HG03066 (cell line): ENCODE measurements around the gene SSTR3.

Experiments used
- ATAC-seq: cut with Tn5 transposase; IDR thresholded peaks from one replicate; pipeline ENCODE4 v1.9.1; 2021; ENCODE audit warnings: low read depth; ENCODE audit not compliant: unreplicated experiment

The SSTR3 gene

GRCh38 chr22:37183432-37184379 is 28.6 kb downstream of the SSTR3 start:
- ATAC-seq: no peak

DNA sequence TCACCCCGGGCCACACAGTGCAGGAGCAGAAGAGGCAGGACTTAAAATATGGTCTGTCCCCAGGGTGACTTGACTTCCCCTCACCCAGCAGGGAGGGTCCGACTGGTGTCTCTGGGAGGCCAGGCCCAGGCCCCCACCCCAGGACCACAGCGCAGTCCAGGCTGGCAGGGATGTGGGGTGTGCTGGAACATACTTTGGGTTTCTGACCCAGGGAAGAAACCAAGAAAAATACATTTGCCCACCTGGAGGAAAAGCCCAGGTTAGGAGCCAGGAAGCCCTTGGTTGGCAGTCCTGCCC is 29.4 kb downstream of the SSTR3 start:
- no peak for ATAC-seq

- ATAC-seq: no peak
Observed at GRCh38 chr22:37182101-37182948, 30.0 kb downstream of the SSTR3 start.

GRCh38 chr22:37181681-37182080 is 30.6 kb downstream of the SSTR3 start:
- no peak for ATAC-seq

GRCh38 chr22:37180531-37181231 is 31.6 kb downstream of the SSTR3 start:
- ATAC-seq: no peak

GRCh38 chr22:37179622-37180420 is 32.5 kb downstream of the SSTR3 start:
- ATAC-seq: no peak

DNA sequence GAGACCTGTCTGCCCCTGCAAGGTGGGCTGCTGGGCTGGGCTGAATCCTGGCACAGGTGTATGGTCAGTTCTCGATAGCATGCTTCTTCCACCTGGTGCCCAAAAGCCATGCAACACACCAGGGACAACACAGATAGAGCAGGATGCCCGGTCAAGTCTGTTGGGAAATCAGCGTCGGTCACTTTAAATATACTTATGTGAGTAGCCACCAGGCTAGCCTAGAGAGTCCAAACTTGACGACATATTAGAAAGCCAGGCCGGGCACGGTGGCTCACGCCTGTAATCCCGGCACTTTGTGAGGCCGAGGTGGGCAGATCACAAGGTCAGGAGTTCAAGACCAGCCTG is 33.2 kb downstream of the SSTR3 start:
- ATAC-seq: no peak

GRCh38 chr22:37178350-37179125 is 33.7 kb downstream of the SSTR3 start:
- ATAC-seq: no peak

DNA sequence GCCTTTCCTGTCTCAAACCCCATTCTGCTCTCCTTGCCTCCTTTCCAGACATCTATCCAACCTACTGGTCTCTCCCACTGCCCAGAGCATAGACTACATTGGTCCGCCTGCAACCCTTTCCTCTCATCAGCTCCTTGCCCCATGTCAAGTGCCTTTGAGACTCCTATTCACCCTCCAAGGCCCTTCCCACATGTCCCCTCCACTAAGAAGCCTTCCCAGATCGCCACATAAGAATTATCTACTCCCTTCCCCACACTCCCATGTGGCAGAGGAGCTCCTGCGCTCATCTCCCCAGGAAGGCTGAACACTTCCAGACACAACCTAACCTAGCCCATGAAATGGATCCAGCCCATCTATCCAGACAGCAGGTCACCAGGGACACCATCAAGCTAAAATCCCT is 34.5 kb downstream of the SSTR3 start:
- ATAC-seq: no peak

- no peak for ATAC-seq
Observed at GRCh38 chr22:37177221-37177620, 35.1 kb downstream of the SSTR3 start.

DNA sequence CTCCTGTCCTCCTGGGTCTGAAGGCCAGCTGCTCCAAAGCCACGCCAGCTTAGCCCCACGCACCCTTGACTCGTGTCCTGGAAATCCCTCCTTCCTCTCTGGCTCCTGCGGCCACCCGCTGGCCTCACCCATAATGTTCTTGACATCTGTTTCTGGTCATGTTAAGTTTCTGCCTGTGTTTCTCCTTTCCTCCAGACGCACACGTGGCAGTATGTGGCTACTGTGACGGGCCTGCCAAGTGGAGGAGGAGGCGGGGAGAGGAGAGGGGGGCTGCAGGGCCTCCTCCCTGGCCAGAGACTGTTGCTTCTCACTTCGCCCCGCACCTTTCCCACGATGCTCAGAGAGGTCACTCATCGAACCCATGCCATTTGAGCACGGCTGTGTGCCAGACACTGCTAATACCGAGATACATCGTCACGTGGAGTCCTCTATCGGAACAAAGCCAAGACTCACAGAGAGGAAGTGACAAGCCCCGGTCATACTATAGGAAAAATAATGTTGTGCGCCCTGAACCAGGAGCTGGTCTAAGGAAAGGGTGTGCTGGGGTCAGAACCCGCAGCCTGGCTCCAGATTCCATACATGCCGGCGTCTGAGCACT is 35.7 kb downstream of the SSTR3 start:
- no peak for ATAC-seq

DNA sequence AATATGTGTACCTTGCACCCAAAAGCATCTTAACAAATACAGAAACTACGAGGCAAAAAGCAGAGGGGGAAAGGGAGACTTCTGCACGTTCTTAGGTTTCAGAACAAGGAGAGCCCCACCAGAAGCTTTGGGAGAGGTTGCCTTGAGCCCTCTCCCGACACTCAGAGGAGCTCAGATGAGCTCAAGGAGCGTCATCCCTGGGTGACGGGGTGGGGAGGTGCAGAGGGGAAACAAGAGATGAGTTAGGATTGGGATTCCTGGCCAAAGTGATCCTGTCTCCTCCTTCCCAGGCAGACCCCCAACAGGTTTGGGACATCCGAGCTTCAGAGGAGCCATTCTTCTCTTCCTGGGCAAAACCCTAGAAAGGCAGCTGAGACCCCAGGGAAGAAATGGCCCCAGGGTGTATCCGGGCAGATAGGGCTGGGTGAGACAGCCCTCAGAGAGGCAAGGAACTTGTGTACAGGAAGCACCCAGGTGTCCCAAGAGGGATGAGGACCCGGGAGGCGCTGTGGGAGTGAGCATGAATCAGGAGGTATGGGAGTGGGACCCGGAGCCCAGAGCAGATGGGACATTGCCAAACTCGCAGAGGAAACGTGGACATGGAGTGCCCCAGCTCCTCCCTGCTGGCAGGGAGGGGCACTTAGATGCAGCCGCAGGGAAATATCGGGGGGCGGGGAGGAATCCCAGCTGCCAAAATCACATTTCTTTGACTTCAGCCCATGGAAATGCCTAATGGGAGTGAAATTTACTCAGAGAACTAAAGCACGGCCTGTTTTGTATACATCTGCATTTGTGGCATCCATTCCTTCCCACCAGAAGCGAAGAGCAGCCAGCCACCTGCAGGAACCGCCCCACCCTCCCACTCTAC is 36.6 kb downstream of the SSTR3 start:
- ATAC-seq: no peak

- no peak for ATAC-seq
Observed at GRCh38 chr22:37174964-37175363, 37.3 kb downstream of the SSTR3 start.

DNA sequence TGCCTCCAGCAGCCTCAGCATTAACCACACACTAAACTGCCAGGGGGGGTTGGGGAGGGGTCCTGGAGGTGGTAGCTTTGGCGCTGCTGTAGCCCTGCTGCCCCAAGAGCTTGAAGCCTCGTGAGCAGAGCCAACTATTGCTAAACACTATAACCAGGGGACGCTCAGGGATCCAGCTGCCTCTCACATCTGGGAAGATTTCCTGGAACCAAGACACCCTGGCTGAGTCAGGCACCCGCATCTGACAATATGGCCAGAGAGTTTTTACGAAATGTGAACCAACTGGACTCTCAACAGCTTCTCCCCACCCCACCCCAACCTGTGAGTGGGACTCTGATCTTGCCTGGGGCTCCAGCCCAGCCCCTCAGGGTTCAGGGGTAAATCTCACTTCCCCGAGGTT is 38.6 kb downstream of the SSTR3 start:
- ATAC-seq: no peak

GRCh38 chr22:37172266-37173245 is 39.7 kb downstream of the SSTR3 start:
- ATAC-seq: no peak

GRCh38 chr22:37171662-37172061 is 40.6 kb downstream of the SSTR3 start:
- no peak for ATAC-seq
